ENCODE data around the gene OR6J1. TPM values are rescaled to one million over a fixed set of nuclear protein-coding genes. Genes with fewer than 3 reads are reported as not detected.

OR6J1 gene
- total RNA-seq, 1 donor from 2014 or later = not detected

Other genes starting within 250 kb of the OR6J1 start
- 172 TPM for gene DAD1, start 55.1 kb downstream of the OR6J1 start, total RNA-seq
- gene ABHD4, start 46.1 kb downstream of the OR6J1 start, total RNA-seq = 33.7 TPM
- gene OXA1L, start 122.3 kb upstream of the OR6J1 start, total RNA-seq = 93.5 TPM
- 10.6 TPM for gene SLC7A7, start 171.1 kb upstream of the OR6J1 start, total RNA-seq
- 77.8 TPM for gene MRPL52, start 185.5 kb upstream of the OR6J1 start, total RNA-seq
- 172 TPM for gene MMP14, start 192.2 kb upstream of the OR6J1 start, total RNA-seq
- 128 TPM for gene LRP10, start 227.4 kb upstream of the OR6J1 start, total RNA-seq
- gene REM2, start 238.9 kb upstream of the OR6J1 start, total RNA-seq = 0.18 TPM

Data from ureter (tissue), 1 donor.